Dedifferentiated amniotic fluid mesenchymal stem cell (primary cell): Measurements from ENCODE around the gene DNAJC7.
"Not testable (repeated sequence)": the region's sequence is repeated elsewhere in the genome, so short reads cannot be mapped to it uniquely, and the experiment has no call there.

Source experiments
- DNase-seq: peaks from one replicate; pipeline ENCODE4 v3.0.0-alpha.2; 2016; ENCODE audit errors: extremely low spot score

DNAJC7 gene

DNA sequence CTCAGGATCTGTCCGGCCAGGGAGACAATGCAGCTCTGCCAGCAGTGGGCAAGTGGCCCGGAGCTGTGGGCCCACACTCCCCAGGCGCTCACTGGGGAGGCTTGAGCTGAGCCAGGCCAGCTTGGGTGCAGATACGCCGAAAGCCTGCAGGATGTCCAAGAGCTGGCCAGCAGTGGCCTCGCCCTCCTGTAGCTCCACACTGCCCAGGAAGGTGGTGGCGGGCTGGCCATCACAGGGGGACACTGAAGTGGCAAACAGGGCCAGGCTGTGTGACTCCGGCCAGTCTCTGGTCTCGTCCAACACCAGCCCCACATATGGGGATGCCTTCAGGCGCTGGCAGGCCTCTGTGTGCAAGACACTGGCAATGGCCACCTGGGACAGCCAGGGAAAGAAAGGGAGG is 23.6 kb upstream of the DNAJC7 start:
- no peak for DNase-seq

- DNase-seq: no peak
Measured at GRCh38 chr17:42039794-42040763, 22.8 kb upstream of the DNAJC7 start.

- no peak for DNase-seq
Measured at GRCh38 chr17:42038221-42038973, 21.2 kb upstream of the DNAJC7 start.

DNA sequence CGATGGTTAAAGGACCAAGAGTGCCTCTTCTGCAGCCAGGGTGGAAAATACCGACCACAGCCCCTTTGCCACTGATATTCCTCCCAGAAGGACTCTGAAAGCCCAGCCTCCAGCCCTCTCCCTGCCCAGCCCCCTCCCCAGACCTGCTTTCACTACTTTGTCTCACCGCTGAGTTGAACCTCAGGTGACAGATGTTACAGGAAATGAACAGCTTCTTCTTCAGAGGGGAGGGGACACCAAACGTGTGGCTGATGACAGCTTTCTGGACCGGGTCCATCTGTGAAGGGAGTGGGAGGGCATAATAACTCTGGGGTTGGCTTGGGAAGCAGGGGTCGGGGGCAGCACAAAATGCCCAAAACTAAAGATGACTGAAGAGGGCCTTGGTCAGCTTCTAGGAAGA is 16.8 kb upstream of the DNAJC7 start:
- DNase-seq: no peak

DNA sequence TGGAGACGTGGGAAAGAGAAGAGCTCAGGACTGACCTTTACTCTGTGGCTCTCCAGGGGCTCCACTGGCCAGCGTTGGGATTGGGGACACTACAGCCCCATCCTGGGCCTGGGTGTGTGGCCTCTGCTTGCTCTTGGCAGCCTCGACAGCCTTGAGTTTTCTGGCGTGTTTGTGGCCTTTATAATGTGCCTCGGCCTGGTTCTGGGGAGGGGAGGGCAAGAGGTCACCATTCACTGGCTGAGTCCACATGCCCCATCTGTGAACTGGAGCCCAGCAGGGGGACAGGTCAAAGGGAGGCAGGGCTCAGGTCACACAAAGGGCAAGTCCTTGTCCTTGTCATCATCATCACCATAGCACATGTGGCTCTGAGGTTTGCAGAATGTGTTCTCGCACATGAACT is 14.3 kb upstream of the DNAJC7 start:
- DNase-seq: no peak

DNA sequence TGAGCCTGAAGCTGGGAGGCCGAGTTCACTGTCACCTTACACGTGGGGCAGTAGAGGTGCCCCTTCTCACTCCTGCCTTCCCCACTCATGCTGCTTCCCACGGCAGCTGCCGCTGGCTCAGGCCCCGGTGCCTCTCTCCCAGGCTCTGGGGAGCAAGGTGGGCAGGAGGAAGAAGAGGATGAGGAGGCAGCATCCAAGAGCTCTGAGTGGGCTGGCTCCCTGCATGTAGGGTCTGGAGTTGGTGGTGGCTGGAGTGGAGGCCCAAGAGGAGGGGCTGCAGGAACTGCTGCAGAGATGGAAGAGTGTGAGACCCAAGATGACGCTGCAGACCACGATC is 11.5 kb upstream of the DNAJC7 start:
- no peak for DNase-seq

- no peak for DNase-seq
Measured at GRCh38 chr17:42027961-42028790, 10.9 kb upstream of the DNAJC7 start.

DNA sequence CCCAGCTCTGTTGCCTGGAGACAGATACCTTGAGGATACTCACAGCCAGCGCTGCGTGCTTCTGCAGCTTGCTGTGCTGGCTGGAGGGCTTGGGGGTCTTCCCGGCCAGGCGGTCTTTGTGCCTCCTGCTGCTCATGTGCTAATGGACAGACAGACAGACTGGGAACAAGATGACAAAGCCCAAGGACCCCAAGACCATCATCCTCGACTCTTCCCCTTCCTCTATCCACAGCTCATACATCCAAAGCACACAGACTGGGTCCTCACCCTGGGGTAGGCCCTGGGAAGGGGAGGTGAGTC is 10.3 kb upstream of the DNAJC7 start:
- no peak for DNase-seq

- no peak for DNase-seq
Measured at GRCh38 chr17:42026857-42027589, 9.8 kb upstream of the DNAJC7 start.

- DNase-seq: no peak
Measured at GRCh38 chr17:42025936-42026335, 8.7 kb upstream of the DNAJC7 start.

GRCh38 chr17:42025191-42025579 is 7.9 kb upstream of the DNAJC7 start:
- no peak for DNase-seq

DNA sequence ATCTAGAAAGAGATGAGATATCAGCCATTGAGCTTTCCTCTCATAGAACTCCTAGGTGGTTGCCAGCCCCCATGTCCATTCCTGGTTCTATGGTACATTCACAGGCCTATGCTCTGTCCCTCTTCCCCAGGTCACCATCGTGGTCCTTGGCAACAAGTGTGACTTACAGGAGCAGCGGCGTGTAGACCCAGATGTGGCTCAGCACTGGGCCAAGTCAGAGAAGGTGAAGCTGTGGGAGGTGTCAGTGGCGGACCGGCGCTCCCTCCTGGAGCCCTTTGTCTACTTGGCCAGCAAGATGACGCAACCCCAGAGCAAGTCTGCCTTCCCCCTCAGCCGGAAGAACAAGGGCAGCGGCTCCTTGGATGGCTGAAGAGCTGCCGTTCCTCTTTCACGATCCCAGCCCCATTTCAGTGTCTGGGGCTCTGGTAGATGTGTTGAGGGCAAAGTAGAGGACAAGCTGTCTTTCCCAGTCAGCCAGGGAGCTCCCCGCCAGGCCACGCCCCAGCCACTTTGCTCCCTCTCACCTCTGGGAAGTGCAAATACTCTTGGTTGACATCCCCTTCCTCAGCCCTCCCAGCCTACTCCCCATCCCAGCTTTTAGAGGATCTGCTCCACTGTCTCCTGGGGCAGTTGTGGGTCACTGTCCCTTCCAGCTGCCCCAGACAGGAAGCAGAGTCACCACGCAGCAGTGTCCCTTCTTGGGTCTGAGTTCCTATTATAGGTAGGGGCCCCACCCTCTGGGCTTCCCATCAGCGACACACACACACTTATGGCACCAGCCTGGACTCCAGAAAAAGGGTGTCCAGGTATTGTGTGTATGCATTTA is 6.5 kb upstream of the DNAJC7 start:
- no peak for DNase-seq

- DNase-seq: not testable (repeated sequence)
Measured at GRCh38 chr17:42020845-42021244, 3.6 kb upstream of the DNAJC7 start.

DNA sequence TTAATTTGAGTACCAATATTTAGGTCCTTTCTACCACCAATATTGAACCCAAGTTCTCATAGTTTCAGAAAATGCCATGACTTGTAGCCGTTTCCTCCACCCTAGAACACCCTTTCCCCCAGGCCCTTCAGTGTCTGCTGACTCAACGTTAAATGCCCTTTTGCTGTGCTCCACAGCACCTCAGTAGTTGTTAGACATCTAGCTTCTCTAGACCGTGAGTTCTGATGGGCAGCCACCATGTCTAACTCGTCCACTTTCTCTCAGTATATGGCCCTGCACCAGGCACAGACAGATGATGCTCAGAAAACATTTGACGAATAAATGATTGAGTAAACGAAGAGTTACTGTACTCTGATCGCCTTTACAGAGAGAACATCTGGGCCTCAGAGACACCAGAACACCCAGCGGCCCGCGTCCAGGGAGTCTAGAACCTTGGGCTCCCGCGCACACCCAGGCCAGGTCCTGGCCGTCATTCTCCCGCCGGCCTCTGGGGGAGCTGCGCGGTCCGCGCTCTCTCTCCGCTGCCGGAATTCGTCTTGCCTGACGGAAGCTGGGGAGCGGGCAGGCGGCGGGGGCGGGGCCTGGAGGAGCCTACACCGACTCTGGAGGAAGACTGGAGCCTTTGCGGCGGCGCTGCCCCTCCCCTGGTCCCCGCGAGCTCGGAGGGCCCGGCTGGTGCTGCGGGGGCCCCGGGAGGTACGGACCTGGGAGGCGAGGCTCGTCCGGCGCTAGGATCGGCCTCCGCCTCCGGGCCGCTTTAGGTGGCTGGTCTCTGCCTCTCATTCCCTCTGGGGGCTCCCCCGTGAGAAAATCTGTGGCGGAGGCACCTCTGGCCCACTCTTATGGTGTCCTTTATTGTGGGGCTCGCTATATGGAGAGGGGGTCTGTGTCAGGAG is 2.5 kb upstream of the DNAJC7 start, which contains the start of gene NKIRAS2:
Gene NKIRAS2 (plus strand): TSS at position 582 of the 896 bp plus-strand sequence. CDS start 1,488 bp downstream, outside the sequence.
- peak; percentile 91 for DNase-seq

- no peak for DNase-seq
Measured at GRCh38 chr17:42018988-42019387, 1.7 kb upstream of the DNAJC7 start.

DNA sequence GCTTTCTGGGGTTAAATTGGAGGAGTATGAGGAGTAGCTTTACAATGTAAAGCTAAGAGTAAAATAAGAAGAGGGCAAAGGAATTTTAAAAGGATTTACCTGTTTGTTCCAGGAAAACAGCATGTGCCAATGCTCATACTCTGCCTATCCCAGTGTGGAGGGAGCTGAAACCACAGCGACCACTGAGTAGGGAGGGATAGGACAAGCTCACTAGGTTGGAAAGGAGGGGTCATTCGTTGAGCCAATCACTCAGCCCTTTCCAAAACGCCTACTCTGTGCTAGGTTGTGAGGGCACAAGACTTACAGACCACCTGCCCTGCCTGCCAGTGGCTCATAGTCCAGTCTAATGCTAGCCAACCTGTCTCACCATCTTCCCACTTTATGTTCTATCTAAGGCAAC is 1.1 kb upstream of the DNAJC7 start:
- DNase-seq: no peak

DNA sequence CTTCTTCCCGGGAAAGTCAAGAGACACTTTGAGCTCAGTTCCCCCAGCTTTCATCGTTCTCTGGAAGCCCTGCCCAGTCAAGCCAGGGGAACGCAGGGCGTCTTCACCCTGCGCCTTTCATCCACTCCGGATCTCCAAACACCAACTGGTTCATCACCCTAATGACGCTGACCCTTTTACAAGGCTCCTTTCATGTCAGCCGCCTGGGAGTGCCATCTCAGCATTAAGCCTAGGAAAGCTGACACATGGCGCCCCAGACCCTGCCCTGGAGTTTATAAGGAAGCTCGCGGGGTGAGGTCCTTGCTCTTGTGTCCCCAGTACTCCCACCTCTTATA is 594 bp upstream of the DNAJC7 start:
- DNase-seq: peak; percentile 17

DNA sequence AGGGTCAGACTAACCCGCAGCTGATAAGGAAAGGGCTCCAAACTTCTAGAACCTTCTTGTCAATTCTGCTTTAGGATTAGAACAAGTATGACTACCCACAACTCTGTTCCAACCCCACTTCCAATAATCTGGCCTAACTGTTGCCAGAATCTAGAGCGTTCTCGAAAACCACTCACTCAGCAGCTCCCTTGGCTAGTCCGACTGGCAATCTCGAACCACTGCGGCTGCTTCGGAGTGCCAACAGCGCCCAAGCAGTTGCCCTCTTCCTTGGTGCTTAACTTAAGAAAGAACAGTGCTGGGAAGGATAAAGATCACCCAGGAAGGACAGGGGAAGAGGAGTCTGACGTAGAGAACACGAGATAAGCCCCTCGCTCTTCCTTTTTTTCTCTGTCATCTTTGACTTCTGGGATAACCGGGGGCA is 818 bp downstream of the DNAJC7 start:
- DNase-seq: no peak

GRCh38 chr17:42013740-42014139 is 3.5 kb downstream of the DNAJC7 start:
- DNase-seq: not testable (repeated sequence)

GRCh38 chr17:42012363-42012762 is 4.9 kb downstream of the DNAJC7 start:
- DNase-seq: not testable (repeated sequence)
